Tibial nerve (tissue), 4 donors: ENCODE data around the gene GPATCH2.

Source experiments
- EP300 ChIP-seq, 2 donors: sonication (generic); formaldehyde crosslinking; IDR thresholded peaks; one replicate each; pipeline ENCODE4 v1.6.1; 2017; ENCODE audit warnings: antibody characterized with exemption in 2 of 2, mild to moderate bottlenecking in 1 of 2
- POLR2A ChIP-seq, 2 donors: fragments of 450-650 bp; IDR thresholded peaks; one replicate each; pipeline ENCODE4 v1.6.1; 2017; ENCODE audit warnings: antibody characterized with exemption in 2 of 2, mild to moderate bottlenecking in 2 of 2, moderate library complexity in 2 of 2
- TF ChIP-seq, protein P1 (sequence below), 5 experiments: fragments of 200-600 bp in 3 of 5; fragments of 450-650 bp in 2 of 5; sonication (generic) in 3 of 5; IDR thresholded peaks; one replicate each; pipeline ENCODE4 v1.5.1; 2016 to 2019; ENCODE audit warnings: antibody characterized with exemption in 5 of 5, mild to moderate bottlenecking in 3 of 5, moderate library complexity in 2 of 5

DNA sequence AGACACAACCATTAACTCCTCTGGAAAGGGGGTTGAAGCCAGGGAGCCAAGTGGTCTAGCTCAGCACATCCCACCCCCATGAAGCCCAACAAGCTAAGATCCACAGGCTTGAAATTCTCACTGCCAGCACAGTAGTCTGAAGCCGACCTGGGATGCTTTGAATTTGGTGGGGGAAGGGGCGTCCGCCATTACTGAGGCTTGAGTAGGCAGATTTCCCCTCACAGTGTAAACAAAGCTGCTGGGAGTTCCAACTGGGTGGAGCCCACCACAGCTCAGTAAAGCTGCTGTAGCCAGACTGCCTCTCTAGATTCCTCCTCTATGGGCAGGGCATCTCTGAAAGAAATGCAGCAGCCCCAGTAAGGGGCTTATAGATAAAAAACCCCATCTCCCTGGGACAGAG, 193.5 kb downstream of the GPATCH2 start:
- TF ChIP-seq, protein P1, sequence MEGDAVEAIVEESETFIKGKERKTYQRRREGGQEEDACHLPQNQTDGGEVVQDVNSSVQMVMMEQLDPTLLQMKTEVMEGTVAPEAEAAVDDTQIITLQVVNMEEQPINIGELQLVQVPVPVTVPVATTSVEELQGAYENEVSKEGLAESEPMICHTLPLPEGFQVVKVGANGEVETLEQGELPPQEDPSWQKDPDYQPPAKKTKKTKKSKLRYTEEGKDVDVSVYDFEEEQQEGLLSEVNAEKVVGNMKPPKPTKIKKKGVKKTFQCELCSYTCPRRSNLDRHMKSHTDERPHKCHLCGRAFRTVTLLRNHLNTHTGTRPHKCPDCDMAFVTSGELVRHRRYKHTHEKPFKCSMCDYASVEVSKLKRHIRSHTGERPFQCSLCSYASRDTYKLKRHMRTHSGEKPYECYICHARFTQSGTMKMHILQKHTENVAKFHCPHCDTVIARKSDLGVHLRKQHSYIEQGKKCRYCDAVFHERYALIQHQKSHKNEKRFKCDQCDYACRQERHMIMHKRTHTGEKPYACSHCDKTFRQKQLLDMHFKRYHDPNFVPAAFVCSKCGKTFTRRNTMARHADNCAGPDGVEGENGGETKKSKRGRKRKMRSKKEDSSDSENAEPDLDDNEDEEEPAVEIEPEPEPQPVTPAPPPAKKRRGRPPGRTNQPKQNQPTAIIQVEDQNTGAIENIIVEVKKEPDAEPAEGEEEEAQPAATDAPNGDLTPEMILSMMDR (IDR thresholded peaks at IDR 0.05) = no peak
- TF ChIP-seq POLR2A (IDR thresholded peaks at IDR 0.05) (no peak), EP300 (IDR thresholded peaks at IDR 0.05) (no peak)
